NCI-H2081 treated with DMSO at 0.1 percent for 48 hours (cell line): ENCODE measurements around the gene CCNI2.
"Not testable (repeated sequence)": the region's sequence is repeated elsewhere in the genome, so short reads cannot be mapped to it uniquely, and the experiment has no call there.

Experiments
- DNase-seq: peaks from one replicate; lab custom pipeline; 2025; lab: John Stamatoyannopoulos, UW

Gene CCNI2

GRCh38 chr5:132781029-132781428 is 33.8 kb downstream of the CCNI2 start:
- DNase-seq: no peak

- no peak for DNase-seq
Measured at GRCh38 chr5:132782101-132782500, 34.9 kb downstream of the CCNI2 start.

DNA sequence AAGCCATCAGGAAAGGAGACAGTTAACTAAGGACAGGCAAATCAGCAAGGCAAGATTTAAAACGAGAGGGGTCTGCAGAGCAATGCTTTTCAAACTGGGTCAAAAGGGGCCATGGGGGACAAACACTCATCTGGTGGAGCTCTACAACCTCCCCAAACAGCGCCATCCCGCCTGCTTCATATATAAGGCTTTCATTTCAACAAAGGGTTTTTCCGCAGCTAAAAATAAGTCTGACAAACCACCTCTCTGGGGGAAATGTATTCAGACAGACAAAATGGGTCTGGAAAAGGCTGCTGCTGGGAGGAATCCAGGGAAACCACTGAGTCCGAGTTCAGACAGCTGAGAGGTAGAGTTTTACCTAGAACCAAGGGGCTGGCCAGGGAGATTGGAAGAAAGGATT is 38.1 kb downstream of the CCNI2 start:
- no peak for DNase-seq

DNA sequence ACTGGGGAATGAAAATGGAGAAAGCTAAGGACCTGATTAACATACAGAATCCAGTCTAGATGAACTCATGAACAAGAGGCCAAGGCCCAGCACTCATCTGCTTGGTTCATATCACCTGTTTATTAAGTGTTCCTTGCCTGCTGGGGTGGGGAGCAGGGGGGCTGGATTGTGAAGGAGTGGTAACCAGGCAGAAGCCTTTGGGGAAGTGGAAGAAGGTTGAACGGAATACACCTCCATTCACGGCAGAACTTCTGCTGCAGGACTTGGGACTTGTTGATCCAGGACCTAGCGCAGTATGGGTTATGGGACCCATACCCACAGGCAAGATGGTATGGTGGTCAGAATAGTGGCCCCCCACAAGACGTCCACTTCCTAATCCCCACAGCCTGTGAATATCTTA is 38.6 kb downstream of the CCNI2 start:
- no peak for DNase-seq

GRCh38 chr5:132787076-132787475 is 39.9 kb downstream of the CCNI2 start:
- DNase-seq: no peak

- no peak for DNase-seq
Measured at GRCh38 chr5:132788508-132788907, 41.3 kb downstream of the CCNI2 start.

GRCh38 chr5:132788990-132789886 is 42.0 kb downstream of the CCNI2 start:
- DNase-seq: no peak

- no peak for DNase-seq
Measured at GRCh38 chr5:132790201-132790865, 43.1 kb downstream of the CCNI2 start.

DNA sequence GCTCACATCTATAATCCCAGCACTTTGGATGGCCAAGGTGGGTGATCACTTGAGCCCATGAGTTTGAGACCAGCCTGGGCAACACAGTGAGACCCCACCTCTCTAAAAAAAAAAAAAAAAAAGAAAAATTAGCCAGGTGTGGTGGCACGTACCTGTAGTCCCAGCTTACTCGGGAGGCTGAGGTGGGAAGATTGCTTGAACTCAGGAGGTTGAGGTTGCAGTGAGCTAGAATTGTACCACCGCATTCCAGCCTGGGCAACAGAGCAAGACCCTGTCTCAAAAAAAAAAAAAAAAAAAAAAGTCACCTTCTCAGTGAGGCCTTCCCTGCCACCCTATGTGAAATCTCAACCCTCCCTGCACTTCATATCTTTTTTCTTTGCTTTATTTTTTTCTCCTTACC is 43.8 kb downstream of the CCNI2 start:
- DNase-seq: no peak

DNA sequence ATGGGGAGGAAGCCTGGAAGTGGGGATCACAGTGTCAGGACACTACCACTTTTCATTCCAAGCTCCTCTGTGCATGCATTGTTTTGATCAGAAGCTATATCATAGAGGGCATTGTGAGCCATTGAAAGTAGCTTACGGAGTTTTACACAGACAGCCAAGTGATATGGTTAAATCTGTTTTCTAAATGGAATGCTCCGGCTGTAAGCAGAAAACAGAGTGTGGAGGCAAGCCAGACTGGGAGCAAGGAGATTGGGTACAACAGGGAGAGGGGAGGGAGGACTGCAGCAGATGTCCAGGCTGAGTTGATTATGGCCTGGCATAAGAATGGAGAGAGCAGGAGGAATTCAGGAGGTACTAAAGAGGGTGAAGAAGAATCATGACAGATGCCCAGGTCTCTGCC is 50.4 kb downstream of the CCNI2 start:
- no peak for DNase-seq

DNA sequence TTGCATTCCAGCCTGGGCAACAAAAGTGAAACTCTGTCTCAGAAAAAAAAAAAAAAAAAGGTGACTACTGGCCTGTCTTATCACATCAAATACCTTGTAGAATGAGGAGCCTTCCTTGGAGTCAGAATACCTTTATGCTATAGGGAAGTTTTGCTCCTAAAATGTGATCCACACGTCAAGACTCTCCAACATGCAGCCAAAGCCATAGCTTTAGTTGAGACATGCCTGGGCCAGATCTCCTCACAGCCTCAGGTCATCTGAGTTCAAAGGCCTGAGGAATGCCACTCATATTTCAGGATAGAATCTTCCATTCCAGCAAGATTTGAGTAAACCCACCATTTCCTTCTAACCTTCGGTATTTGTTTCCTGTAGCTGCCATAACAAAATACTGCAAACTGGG is 52.2 kb downstream of the CCNI2 start:
- DNase-seq: no peak

GRCh38 chr5:132800545-132800944 is 53.3 kb downstream of the CCNI2 start:
- DNase-seq: no peak

GRCh38 chr5:132802044-132802684 is 54.9 kb downstream of the CCNI2 start:
- no peak for DNase-seq

DNA sequence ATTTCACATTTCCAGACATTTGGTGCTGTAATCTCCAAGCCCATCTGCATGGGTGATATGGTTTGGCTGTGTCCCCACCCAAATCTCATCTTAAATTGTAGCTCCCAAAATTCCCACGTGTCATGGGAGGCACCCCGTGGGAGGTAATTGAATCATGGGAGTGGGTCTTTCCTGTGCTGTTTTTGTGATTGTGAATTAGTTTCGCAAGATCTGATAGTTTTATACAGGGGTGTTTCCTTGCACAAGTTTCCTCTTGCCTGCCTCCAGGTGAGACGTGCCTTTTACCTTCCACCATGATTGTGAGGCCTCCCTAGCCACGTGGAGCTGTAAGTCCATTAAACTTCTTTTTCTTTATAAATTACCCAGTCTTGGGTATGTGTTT is 55.5 kb downstream of the CCNI2 start:
- DNase-seq: not testable (repeated sequence)
